Measurements from ENCODE around the gene PRKAG2.

PRKAG2 gene

DNA sequence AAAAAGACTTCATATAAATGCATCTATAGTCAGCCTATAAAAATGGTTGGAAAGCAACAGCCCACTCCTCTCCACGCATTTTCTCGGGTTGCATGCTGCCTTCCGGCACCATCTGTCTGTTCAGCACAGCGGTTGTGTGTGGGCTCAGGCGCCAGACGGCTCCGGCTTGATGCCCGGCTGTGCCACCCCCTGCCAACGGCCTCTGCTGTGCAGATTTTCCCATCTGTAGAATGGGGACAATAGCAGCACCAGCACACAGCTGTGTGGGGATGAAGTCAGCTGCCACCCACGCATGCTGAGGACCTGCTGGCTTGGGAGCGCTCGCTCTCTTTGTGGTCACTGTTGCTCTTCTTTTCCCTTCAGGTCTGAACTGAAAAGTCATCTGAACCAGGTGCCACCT is 19.5 kb downstream of the PRKAG2 start:
- no peak for DNase-seq (ENCODE audit: extremely low read depth, insufficient read length)
- TF ChIP-seq, protein P1, sequence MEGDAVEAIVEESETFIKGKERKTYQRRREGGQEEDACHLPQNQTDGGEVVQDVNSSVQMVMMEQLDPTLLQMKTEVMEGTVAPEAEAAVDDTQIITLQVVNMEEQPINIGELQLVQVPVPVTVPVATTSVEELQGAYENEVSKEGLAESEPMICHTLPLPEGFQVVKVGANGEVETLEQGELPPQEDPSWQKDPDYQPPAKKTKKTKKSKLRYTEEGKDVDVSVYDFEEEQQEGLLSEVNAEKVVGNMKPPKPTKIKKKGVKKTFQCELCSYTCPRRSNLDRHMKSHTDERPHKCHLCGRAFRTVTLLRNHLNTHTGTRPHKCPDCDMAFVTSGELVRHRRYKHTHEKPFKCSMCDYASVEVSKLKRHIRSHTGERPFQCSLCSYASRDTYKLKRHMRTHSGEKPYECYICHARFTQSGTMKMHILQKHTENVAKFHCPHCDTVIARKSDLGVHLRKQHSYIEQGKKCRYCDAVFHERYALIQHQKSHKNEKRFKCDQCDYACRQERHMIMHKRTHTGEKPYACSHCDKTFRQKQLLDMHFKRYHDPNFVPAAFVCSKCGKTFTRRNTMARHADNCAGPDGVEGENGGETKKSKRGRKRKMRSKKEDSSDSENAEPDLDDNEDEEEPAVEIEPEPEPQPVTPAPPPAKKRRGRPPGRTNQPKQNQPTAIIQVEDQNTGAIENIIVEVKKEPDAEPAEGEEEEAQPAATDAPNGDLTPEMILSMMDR (IDR thresholded peaks at IDR 0.05; ENCODE audit: insufficient read depth, low read length, poor library complexity, severe bottlenecking): no peak
- H3K36me3 ChIP-seq (ENCODE audit: control insufficient read depth, insufficient read depth, low read length): no peaks in the 10 kb centered on the region
- H3K27me3 ChIP-seq (replicated peaks; ENCODE audit: control insufficient read depth, insufficient read depth, low read length): no peaks in the 10 kb centered on the region
- H3K4me3 ChIP-seq (replicated peaks; ENCODE audit: low read depth, low read length): no peak overlapping the region

DNA sequence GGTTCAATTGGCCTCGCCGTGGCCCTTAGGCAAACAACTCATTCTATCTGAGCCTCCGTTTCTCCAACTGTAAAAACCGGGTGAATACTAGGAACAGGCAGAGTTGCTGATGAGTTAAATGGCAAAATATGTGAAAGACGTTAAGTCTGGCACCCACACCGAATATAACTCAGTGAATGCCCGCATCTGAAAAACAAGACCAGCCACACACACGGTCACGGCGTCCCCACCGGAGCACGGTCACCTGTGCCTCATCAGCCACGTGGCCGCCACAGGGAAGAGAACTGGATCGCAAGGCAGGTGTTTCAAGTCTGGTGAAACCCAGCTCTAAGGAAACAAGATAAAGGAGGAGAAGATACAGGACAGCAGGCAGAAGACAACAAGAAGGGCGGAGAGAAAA is 20.4 kb downstream of the PRKAG2 start:
- Histone ChIP-seq H3K27me3 (replicated peaks; ENCODE audit: control insufficient read depth, insufficient read depth, low read length) (no peaks in the 10 kb centered on the region), H3K4me3 (replicated peaks; ENCODE audit: low read depth, low read length) (no peak overlapping the region), H3K36me3 (ENCODE audit: control insufficient read depth, insufficient read depth, low read length) (no peaks in the 10 kb centered on the region)
- TF ChIP-seq, protein P1 (IDR thresholded peaks at IDR 0.05; ENCODE audit: insufficient read depth, low read length, poor library complexity, severe bottlenecking): no peak
- DNase-seq (ENCODE audit: extremely low read depth, insufficient read length): no peak

DNA sequence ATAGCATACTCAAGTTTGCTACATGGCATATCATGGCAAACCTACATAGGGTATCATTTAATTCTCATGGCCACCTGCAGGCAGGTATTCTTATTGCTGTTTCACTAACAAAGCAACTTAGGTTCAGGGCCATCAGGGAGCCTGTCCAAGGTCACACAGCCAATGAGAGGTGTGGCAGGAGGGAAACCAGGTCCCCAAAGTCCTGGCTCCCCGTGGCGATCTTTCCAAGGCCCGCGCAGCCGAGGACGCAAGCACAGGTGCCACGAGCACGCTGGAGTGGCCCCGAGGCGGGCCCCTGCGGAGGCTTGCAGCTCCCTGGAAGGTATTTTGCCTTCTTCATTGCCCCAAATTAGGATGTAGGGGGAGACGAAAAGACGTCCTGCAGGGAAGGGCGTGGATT is 20.8 kb downstream of the PRKAG2 start:
- no peaks in the 10 kb centered on the region for H3K27me3 ChIP-seq (replicated peaks; ENCODE audit: control insufficient read depth, insufficient read depth, low read length)
- DNase-seq (ENCODE audit: extremely low read depth, insufficient read length): no peak
- H3K36me3 ChIP-seq (ENCODE audit: control insufficient read depth, insufficient read depth, low read length): no peaks in the 10 kb centered on the region
- H3K4me3 ChIP-seq (replicated peaks; ENCODE audit: low read depth, low read length): no peak overlapping the region
- TF ChIP-seq, protein P1 (IDR thresholded peaks at IDR 0.05; ENCODE audit: insufficient read depth, low read length, poor library complexity, severe bottlenecking): no peak

DNA sequence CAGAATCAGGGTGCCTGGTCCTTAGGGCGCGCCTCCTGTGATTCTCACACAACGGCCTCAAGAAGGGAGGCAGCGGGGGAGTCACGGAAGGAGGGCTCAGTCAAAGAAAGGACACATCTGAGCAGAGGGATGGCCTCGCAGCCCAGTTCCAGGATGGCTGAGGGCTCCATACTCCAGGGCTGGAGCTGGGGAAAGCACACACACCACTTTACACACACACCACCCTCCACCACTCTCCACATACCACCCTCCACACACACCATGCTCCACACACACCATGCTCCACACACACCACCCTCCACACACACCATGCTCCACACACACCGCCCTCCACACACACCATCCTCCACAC is 22.2 kb downstream of the PRKAG2 start:
- TF ChIP-seq, protein P1 (IDR thresholded peaks at IDR 0.05; ENCODE audit: insufficient read depth, low read length, poor library complexity, severe bottlenecking): no peak
- no peak for DNase-seq (ENCODE audit: extremely low read depth, insufficient read length)
- no peak overlapping the region for H3K4me3 ChIP-seq (replicated peaks; ENCODE audit: low read depth, low read length)

DNA sequence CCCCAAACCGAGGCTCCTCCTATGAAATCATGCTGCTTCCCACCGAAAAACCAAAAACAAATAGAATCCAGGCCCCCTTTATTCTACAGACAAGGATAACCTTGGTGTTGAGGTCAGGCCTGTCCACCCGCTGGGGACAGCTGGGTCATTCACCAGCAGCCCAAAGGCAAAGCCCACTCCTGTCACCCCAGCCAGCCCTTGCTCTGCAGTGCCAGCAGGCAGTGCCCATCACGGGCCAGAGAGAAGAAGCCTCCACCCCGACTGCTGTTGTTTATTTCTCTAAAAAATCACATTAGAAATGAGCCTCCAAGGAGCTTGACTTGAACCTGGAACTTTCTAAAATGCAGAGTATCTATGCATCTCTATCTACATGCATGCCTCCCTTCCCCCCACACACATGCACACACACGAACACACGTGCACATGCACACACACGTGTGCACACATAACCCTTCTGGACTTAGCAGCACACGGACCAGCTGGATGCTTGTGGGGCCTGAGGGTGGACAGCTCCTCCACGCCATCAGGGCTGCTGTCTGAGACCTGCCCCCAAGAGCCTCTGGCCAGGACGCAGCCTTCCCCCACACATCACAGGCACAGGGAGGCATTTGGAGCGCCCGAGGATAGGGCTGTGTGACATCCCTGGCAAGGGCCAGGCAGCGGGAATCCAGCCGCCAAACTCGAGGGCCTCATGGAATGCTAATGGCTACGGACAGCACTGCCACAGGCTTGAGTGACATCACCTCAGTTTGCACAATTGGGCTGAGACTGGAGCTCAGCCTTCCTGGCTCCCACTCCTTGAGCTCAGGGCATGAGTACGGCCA is 22.8 kb downstream of the PRKAG2 start:
- Histone ChIP-seq H3K36me3 (ENCODE audit: control insufficient read depth, insufficient read depth, low read length) (no peaks in the 10 kb centered on the region), H3K4me3 (replicated peaks; ENCODE audit: low read depth, low read length) (no peak overlapping the region), H3K27me3 (replicated peaks; ENCODE audit: control insufficient read depth, insufficient read depth, low read length) (no peaks in the 10 kb centered on the region)
- DNase-seq (ENCODE audit: extremely low read depth, insufficient read length): no peak
- TF ChIP-seq, protein P1 (IDR thresholded peaks at IDR 0.05; ENCODE audit: insufficient read depth, low read length, poor library complexity, severe bottlenecking): no peak

More for the DNA sequence above, 22.2 kb downstream of the PRKAG2 start:
- Histone ChIP-seq H3K36me3 (ENCODE audit: control insufficient read depth, insufficient read depth, low read length) (no peaks in the 10 kb centered on the region), H3K27me3 (replicated peaks; ENCODE audit: control insufficient read depth, insufficient read depth, low read length) (no peaks in the 10 kb centered on the region)
